ENCODE data around the gene ABL1.
A peak's percentile ranks its signal among the peaks of the same experiment; 100 is the strongest.

ABL1 gene

GRCh38 chr9:130830231-130830760, 4.8 kb upstream of the ABL1 start:
- no peak for DNase-seq (ENCODE audit: low read depth)
- H3K4me3 ChIP-seq (ENCODE audit: low read length), result no peak overlapping the region
- no peak for TF ChIP-seq CTCF (conservative IDR thresholded peaks at IDR 0.05; ENCODE audit: low read depth, low read length)

- TF ChIP-seq CTCF (conservative IDR thresholded peaks at IDR 0.05; ENCODE audit: low read depth, low read length), result no peak
- no peak for DNase-seq (ENCODE audit: low read depth)
- H3K4me3 ChIP-seq (ENCODE audit: low read length), result no peak overlapping the region
Measured at GRCh38 chr9:130831077-130831476, 4.0 kb upstream of the ABL1 start.

- TF ChIP-seq CTCF (conservative IDR thresholded peaks at IDR 0.05; ENCODE audit: low read depth, low read length), result no peak
- no peak overlapping the region for H3K4me3 ChIP-seq (ENCODE audit: low read length)
- DNase-seq (ENCODE audit: low read depth), result no peak
Measured at GRCh38 chr9:130833031-130833990, 1.7 kb upstream of the ABL1 start.

- TF ChIP-seq CTCF (conservative IDR thresholded peaks at IDR 0.05; ENCODE audit: low read depth, low read length), result no peak
- peak overlapping the region; percentile 89 for H3K4me3 ChIP-seq (ENCODE audit: low read length)
- DNase-seq (ENCODE audit: low read depth), result no peak
Measured at GRCh38 chr9:130835441-130836298, 616 bp downstream of the ABL1 start.

- peak overlapping the region; percentile 89 for H3K4me3 ChIP-seq (ENCODE audit: low read length)
- TF ChIP-seq CTCF (conservative IDR thresholded peaks at IDR 0.05; ENCODE audit: low read depth, low read length), result no peak
- DNase-seq (ENCODE audit: low read depth), result no peak
Measured at GRCh38 chr9:130837002-130837511, 2.0 kb downstream of the ABL1 start.

- no peak for TF ChIP-seq CTCF (conservative IDR thresholded peaks at IDR 0.05; ENCODE audit: low read depth, low read length)
- no peak for DNase-seq (ENCODE audit: low read depth)
- H3K4me3 ChIP-seq (ENCODE audit: low read length), result peak overlapping the region; percentile 89
Measured at GRCh38 chr9:130837643-130838042, 2.6 kb downstream of the ABL1 start.
